Measurements from ENCODE around the gene TRAF3IP1. TPM values are rescaled to one million over a fixed set of nuclear protein-coding genes. Genes with fewer than 3 reads are reported as not detected.

The TRAF3IP1 gene
- total and polyA plus RNA-seq, 2 donors (not counting 1 experiment from before 2014, with no cell fraction given), result 3.9 to 9.2 TPM

GRCh38 chr2:238288650-238289573, 31.4 kb upstream of the TRAF3IP1 start:
- peaks cover 4% of the 10 kb centered on the region for H3K27me3 ChIP-seq (ENCODE audit: control insufficient read depth, insufficient read depth, low read length)
- no peaks in the 10 kb centered on the region for H3K9me3 ChIP-seq (ENCODE audit: control insufficient read depth, insufficient read depth, low read depth, low read length)
- H4K20me1 ChIP-seq (ENCODE audit: control insufficient read depth, extremely low read depth, insufficient read depth, low read length), result no peaks in the 10 kb centered on the region
- peak overlapping the region; percentile 83 for H3K4me2 ChIP-seq (ENCODE audit: extremely low read depth, insufficient read depth, low read length)
- H3K79me2 ChIP-seq (ENCODE audit: control insufficient read depth, insufficient read depth, low read length), result peaks cover 1% of the 10 kb centered on the region
- peak overlapping the region; percentile 97 for H3K27ac ChIP-seq (ENCODE audit: insufficient read depth, low read length)
- H3K36me3 ChIP-seq (ENCODE audit: control insufficient read depth, insufficient read depth, low read length), result no peaks in the 10 kb centered on the region
- peak overlapping the region; percentile 98 for H3K9ac ChIP-seq (ENCODE audit: insufficient read depth, low read length)
- H3K4me3 ChIP-seq (replicated peaks in 1 of 4; ENCODE audit: control extremely low read depth in 1 of 4, insufficient read depth in 1 of 4, low read depth in 3 of 4, low read length in 4 of 4), result peak overlapping the region; percentile 46 to 82 (median 66)
- peaks cover 23% of the 10 kb centered on the region for H3K4me1 ChIP-seq (ENCODE audit: control insufficient read depth, extremely low read depth, insufficient read depth, low read length)
- H2AFZ ChIP-seq (ENCODE audit: low read length), result peak overlapping the region; percentile 2
- TF ChIP-seq EZH2 (IDR thresholded peaks at IDR 0.05; ENCODE audit: low read length, missing control alignments) (no peak), CTCF (conservative IDR thresholded peaks at IDR 0.05 in 1 of 2, IDR thresholded peaks at IDR 0.05 in 1 of 2; ENCODE audit: low read depth in 1 of 2, low read length in 2 of 2) (peak; percentile 8 to 22)
- peak; percentile 97 to 99 for DNase-seq (ENCODE audit: low read depth in 2 of 2)

- Histone ChIP-seq H3K27ac (ENCODE audit: insufficient read depth, low read length) (peak overlapping the region; percentile 97), H3K4me2 (ENCODE audit: extremely low read depth, insufficient read depth, low read length) (peak overlapping the region; percentile 83), H3K27me3 (ENCODE audit: control insufficient read depth, insufficient read depth, low read length) (peaks cover 4% of the 10 kb centered on the region), H3K9me3 (ENCODE audit: control insufficient read depth, insufficient read depth, low read depth, low read length) (no peaks in the 10 kb centered on the region), H3K36me3 (ENCODE audit: control insufficient read depth, insufficient read depth, low read length) (no peaks in the 10 kb centered on the region), H3K4me1 (ENCODE audit: control insufficient read depth, extremely low read depth, insufficient read depth, low read length) (peaks cover 23% of the 10 kb centered on the region), H4K20me1 (ENCODE audit: control insufficient read depth, extremely low read depth, insufficient read depth, low read length) (no peaks in the 10 kb centered on the region), H3K4me3 (replicated peaks in 1 of 4; ENCODE audit: control extremely low read depth in 1 of 4, insufficient read depth in 1 of 4, low read depth in 3 of 4, low read length in 4 of 4) (peak overlapping the region in 3 of 4 experiments; percentile 46 to 81 (median 52)), H2AFZ (ENCODE audit: low read length) (no peak overlapping the region), H3K9ac (ENCODE audit: insufficient read depth, low read length) (no peak overlapping the region), H3K79me2 (ENCODE audit: control insufficient read depth, insufficient read depth, low read length) (peaks cover 1% of the 10 kb centered on the region)
- no peak for DNase-seq (ENCODE audit: low read depth in 2 of 2)
- TF ChIP-seq CTCF (conservative IDR thresholded peaks at IDR 0.05 in 1 of 2, IDR thresholded peaks at IDR 0.05 in 1 of 2; ENCODE audit: low read depth in 1 of 2, low read length in 2 of 2) (no peak), EZH2 (IDR thresholded peaks at IDR 0.05; ENCODE audit: low read length, missing control alignments) (no peak)
Observed at GRCh38 chr2:238289574-238289973, 30.7 kb upstream of the TRAF3IP1 start.

- no peaks in the 10 kb centered on the region for H4K20me1 ChIP-seq (ENCODE audit: control insufficient read depth, extremely low read depth, insufficient read depth, low read length)
- no peak overlapping the region for H3K27ac ChIP-seq (ENCODE audit: insufficient read depth, low read length)
- peaks cover 4% of the 10 kb centered on the region for H3K27me3 ChIP-seq (ENCODE audit: control insufficient read depth, insufficient read depth, low read length)
- TF ChIP-seq EZH2 (IDR thresholded peaks at IDR 0.05; ENCODE audit: low read length, missing control alignments) (no peak), CTCF (conservative IDR thresholded peaks at IDR 0.05 in 1 of 2, IDR thresholded peaks at IDR 0.05 in 1 of 2; ENCODE audit: low read depth in 1 of 2, low read length in 2 of 2) (no peak)
- H3K36me3 ChIP-seq (ENCODE audit: control insufficient read depth, insufficient read depth, low read length), result no peaks in the 10 kb centered on the region
- H3K79me2 ChIP-seq (ENCODE audit: control insufficient read depth, insufficient read depth, low read length), result no peaks in the 10 kb centered on the region
- H2AFZ ChIP-seq (ENCODE audit: low read length), result no peak overlapping the region
- peak in 1 of 2 donors; percentile 58 for DNase-seq (ENCODE audit: low read depth in 2 of 2)
- H3K4me2 ChIP-seq (ENCODE audit: extremely low read depth, insufficient read depth, low read length), result no peak overlapping the region
- H3K9ac ChIP-seq (ENCODE audit: insufficient read depth, low read length), result no peak overlapping the region
- H3K4me1 ChIP-seq (ENCODE audit: control insufficient read depth, extremely low read depth, insufficient read depth, low read length), result peaks cover 23% of the 10 kb centered on the region
- H3K9me3 ChIP-seq (ENCODE audit: control insufficient read depth, insufficient read depth, low read depth, low read length), result no peaks in the 10 kb centered on the region
- H3K4me3 ChIP-seq (replicated peaks in 1 of 4; ENCODE audit: control extremely low read depth in 1 of 4, insufficient read depth in 1 of 4, low read depth in 3 of 4, low read length in 4 of 4), result no peak overlapping the region
Observed at GRCh38 chr2:238290091-238290509, 30.2 kb upstream of the TRAF3IP1 start.
